ENCODE data around the gene ANO10.

DNA sequence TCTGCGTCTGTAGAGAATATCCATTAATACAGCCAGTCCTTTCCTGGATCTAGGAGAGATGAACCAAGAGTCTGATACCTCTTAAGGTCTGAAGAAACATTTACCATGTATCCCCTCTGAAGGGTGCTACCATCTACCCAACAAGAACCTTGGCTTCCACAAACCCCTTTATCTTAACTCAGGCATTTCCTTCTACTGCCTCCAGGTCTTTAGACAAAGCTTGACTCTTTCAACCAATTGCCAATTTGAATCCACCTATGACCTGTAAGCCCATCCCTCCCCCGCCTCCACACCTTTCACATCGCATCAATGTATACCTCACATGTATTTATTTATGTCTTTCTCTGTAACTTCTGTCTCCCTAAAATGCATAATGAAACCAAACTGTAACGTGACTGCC, 196.0 kb downstream of the ANO10 start:
- TF ChIP-seq POLR2AphosphoS5 (IDR thresholded peaks at IDR 0.05; ENCODE audit: low read depth, low read length) (no peak), SIN3A (conservative IDR thresholded peaks at IDR 0.05 in 1 of 2, IDR thresholded peaks at IDR 0.05 in 1 of 2; ENCODE audit: low read depth in 1 of 2, low read length in 2 of 2) (no peak), CHD2 (IDR thresholded peaks at IDR 0.05; ENCODE audit: low read length) (no peak), RFX5 (IDR thresholded peaks at IDR 0.05; ENCODE audit: borderline replicate concordance, low read depth, low read length) (no peak), CBX8 (IDR thresholded peaks at IDR 0.05; ENCODE audit: borderline replicate concordance, low read depth, low read length) (no peak), POLR2A (IDR thresholded peaks at IDR 0.05; ENCODE audit: control extremely low read depth in 1 of 2, low read depth in 2 of 2, low read length in 2 of 2) (no peak), SP1 (IDR thresholded peaks at IDR 0.05; ENCODE audit: low read depth, low read length) (no peak), ZNF274 (IDR thresholded peaks at IDR 0.05; ENCODE audit: borderline replicate concordance, extremely low read depth, low read length) (no peak), TAF1 (IDR thresholded peaks at IDR 0.05; ENCODE audit: low read depth, low read length) (no peak), HDAC2 (IDR thresholded peaks at IDR 0.05; ENCODE audit: borderline replicate concordance in 1 of 2, low read depth in 2 of 2, low read length in 2 of 2) (no peak)
- TF ChIP-seq, protein P1, sequence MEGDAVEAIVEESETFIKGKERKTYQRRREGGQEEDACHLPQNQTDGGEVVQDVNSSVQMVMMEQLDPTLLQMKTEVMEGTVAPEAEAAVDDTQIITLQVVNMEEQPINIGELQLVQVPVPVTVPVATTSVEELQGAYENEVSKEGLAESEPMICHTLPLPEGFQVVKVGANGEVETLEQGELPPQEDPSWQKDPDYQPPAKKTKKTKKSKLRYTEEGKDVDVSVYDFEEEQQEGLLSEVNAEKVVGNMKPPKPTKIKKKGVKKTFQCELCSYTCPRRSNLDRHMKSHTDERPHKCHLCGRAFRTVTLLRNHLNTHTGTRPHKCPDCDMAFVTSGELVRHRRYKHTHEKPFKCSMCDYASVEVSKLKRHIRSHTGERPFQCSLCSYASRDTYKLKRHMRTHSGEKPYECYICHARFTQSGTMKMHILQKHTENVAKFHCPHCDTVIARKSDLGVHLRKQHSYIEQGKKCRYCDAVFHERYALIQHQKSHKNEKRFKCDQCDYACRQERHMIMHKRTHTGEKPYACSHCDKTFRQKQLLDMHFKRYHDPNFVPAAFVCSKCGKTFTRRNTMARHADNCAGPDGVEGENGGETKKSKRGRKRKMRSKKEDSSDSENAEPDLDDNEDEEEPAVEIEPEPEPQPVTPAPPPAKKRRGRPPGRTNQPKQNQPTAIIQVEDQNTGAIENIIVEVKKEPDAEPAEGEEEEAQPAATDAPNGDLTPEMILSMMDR (IDR thresholded peaks at IDR 0.05; ENCODE audit: control extremely low read depth in 1 of 3, insufficient read depth in 1 of 3, low read depth in 1 of 3, low read length in 3 of 3) = no peak

Data from H1 (cell line).